Activated T-helper 17 cell treated with anti-CD3 and anti-CD28 coated beads, Interleukin-2, amount 50 U/mL, for 72 hours (primary cell): ENCODE measurements around the gene GMCL2. TPM values are rescaled to one million over a fixed set of nuclear protein-coding genes. Genes with fewer than 3 reads are reported as not detected.

Experiments
- ATAC-seq: fragments of 150-1000 bp; cut with Tn5 transposase; replicated peaks from 2 replicates; pipeline ENCODE4 v1.10.0; 2021; ENCODE audit warnings: mild to moderate bottlenecking, moderate library complexity
- H3K27ac Mint-ChIP-seq: one replicate; pipeline ENCODE4 v1.8.0; 2022; ENCODE audit warnings: mixed read lengths
- H3K27me3 Mint-ChIP-seq: one replicate; pipeline ENCODE4 v1.8.0; 2022; ENCODE audit warnings: mixed read lengths
- H3K36me3 Mint-ChIP-seq: one replicate; pipeline ENCODE4 v1.8.0; 2022; ENCODE audit warnings: low read depth, mild to moderate bottlenecking, mixed read lengths
- H3K4me1 Mint-ChIP-seq: one replicate; pipeline ENCODE4 v1.8.0; 2022; ENCODE audit warnings: mixed read lengths
- H3K4me3 Mint-ChIP-seq: one replicate; pipeline ENCODE4 v1.8.0; 2022; ENCODE audit warnings: mild to moderate bottlenecking, mixed read lengths
- H3K9me3 Mint-ChIP-seq: one replicate; pipeline ENCODE4 v1.8.0; 2022; ENCODE audit warnings: mixed read lengths
- total RNA-seq, 2 donors: library from RNA; stranded (reverse); gene quantifications; one replicate each; pipeline ENCODE4 v1.2.3, GENCODE V29; 2022

Gene GMCL2
- total RNA-seq, 2 donors from 2014 or later, result not detected

- H3K27me3 Mint-ChIP-seq, result peaks cover 9% of the 10 kb centered on the region
- no peak for ATAC-seq
- H3K36me3 Mint-ChIP-seq, result no peaks in the 10 kb centered on the region
- H3K27ac Mint-ChIP-seq, result no peak overlapping the region
- no peaks in the 10 kb centered on the region for H3K9me3 Mint-ChIP-seq
- no peaks in the 10 kb centered on the region for H3K4me1 Mint-ChIP-seq
- H3K4me3 Mint-ChIP-seq, result no peak overlapping the region
These were observed 24.7 kb downstream of the GMCL2 start for GRCh38 chr5:178162481-178162880.

DNA sequence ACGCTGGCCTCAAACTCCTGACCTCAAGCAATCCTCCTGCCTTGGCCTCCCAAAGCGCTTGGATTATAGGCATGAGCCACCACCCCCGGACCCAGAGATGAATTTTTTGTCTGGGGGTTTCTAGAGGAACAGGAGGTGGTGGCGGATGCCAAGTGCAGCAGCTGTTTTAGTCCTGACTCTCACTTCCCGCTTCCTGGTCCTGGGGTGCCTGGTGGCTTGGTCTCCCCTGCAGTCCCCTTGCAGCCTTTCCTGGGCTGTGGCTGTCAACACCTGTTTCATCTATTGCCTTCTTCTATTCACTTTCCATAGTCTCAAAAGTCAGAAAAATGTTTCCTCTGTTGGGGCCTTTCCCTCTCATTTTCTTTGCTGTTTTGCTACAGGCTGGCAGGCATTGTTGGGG is 27.0 kb downstream of the GMCL2 start:
- Mint-ChIP-seq H3K27me3 (peaks cover 9% of the 10 kb centered on the region), H3K36me3 (no peaks in the 10 kb centered on the region), H3K4me3 (no peak overlapping the region), H3K9me3 (no peaks in the 10 kb centered on the region), H3K27ac (no peak overlapping the region), H3K4me1 (no peaks in the 10 kb centered on the region)
- ATAC-seq, result no peak

GRCh38 chr5:178155065-178155464 is 32.1 kb downstream of the GMCL2 start:
- no peaks in the 10 kb centered on the region for H3K27me3 Mint-ChIP-seq
- no peak overlapping the region for H3K27ac Mint-ChIP-seq
- H3K36me3 Mint-ChIP-seq, result peaks cover 39% of the 10 kb centered on the region
- no peak for ATAC-seq
- H3K4me3 Mint-ChIP-seq, result peak overlapping the region; percentile 89
- no peaks in the 10 kb centered on the region for H3K9me3 Mint-ChIP-seq
- peaks cover 21% of the 10 kb centered on the region for H3K4me1 Mint-ChIP-seq

GRCh38 chr5:178153530-178154340 is 33.4 kb downstream of the GMCL2 start, which contains the start of gene NHP2:
NHP2 (minus strand) TSS chr5:178153885; CDS start chr5:178153817, 68 bp downstream.
- H3K9me3 Mint-ChIP-seq, result no peaks in the 10 kb centered on the region
- peaks cover 52% of the 10 kb centered on the region for H3K36me3 Mint-ChIP-seq
- H3K4me1 Mint-ChIP-seq, result peaks cover 24% of the 10 kb centered on the region
- peak within 1 kb of the TSS; percentile 89 for H3K4me3 Mint-ChIP-seq
- ATAC-seq, result peak; percentile 98
- H3K27me3 Mint-ChIP-seq, result no peaks in the 10 kb centered on the region
- H3K27ac Mint-ChIP-seq, result peak within 1 kb of the TSS; percentile 88

GRCh38 chr5:178152491-178153444 is 34.4 kb downstream of the GMCL2 start:
- ATAC-seq, result no peak
- Mint-ChIP-seq H3K4me3 (peak overlapping the region; percentile 89), H3K4me1 (peaks cover 29% of the 10 kb centered on the region), H3K36me3 (peaks cover 62% of the 10 kb centered on the region), H3K27me3 (no peaks in the 10 kb centered on the region), H3K9me3 (no peaks in the 10 kb centered on the region), H3K27ac (peak overlapping the region; percentile 68)

- no peak for ATAC-seq
- H3K4me3 Mint-ChIP-seq, result peak overlapping the region; percentile 89
- H3K27ac Mint-ChIP-seq, result peak overlapping the region; percentile 74
- H3K27me3 Mint-ChIP-seq, result no peaks in the 10 kb centered on the region
- peaks cover 78% of the 10 kb centered on the region for H3K36me3 Mint-ChIP-seq
- peaks cover 35% of the 10 kb centered on the region for H3K4me1 Mint-ChIP-seq
- no peaks in the 10 kb centered on the region for H3K9me3 Mint-ChIP-seq
These were observed 36.0 kb downstream of the GMCL2 start for GRCh38 chr5:178150977-178151734.

- H3K9me3 Mint-ChIP-seq, result no peaks in the 10 kb centered on the region
- H3K36me3 Mint-ChIP-seq, result peaks cover 93% of the 10 kb centered on the region
- H3K27me3 Mint-ChIP-seq, result no peaks in the 10 kb centered on the region
- peak overlapping the region; percentile 74 for H3K27ac Mint-ChIP-seq
- H3K4me3 Mint-ChIP-seq, result peak overlapping the region; percentile 89
- peaks cover 35% of the 10 kb centered on the region for H3K4me1 Mint-ChIP-seq
- peak; percentile 4 for ATAC-seq
These were observed 37.8 kb downstream of the GMCL2 start for GRCh38 chr5:178149199-178149932.

DNA sequence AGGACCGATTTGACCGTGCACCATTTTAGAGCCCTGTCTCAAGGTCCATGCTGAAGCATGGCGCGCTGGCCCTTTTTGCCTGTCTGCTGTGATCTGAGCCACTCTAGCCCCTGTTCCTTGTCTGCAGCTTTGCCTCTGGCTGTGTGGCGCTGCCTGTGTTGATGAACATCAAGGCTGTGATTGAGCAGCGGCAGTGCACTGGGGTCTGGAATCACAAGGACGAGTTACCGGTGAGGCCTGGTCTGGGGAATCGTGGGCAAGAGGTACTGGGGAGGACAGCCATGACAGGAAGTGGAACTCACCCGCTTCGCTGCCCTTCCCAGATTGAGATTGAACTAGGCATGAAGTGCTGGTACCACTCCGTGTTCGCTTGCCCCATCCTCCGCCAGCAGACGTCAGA is 39.8 kb downstream of the GMCL2 start:
- Mint-ChIP-seq H3K27ac (peak overlapping the region; percentile 74), H3K27me3 (no peaks in the 10 kb centered on the region), H3K36me3 (peaks cover 97% of the 10 kb centered on the region), H3K4me1 (peaks cover 32% of the 10 kb centered on the region), H3K9me3 (no peaks in the 10 kb centered on the region), H3K4me3 (no peak overlapping the region)
- ATAC-seq, result no peak

DNA sequence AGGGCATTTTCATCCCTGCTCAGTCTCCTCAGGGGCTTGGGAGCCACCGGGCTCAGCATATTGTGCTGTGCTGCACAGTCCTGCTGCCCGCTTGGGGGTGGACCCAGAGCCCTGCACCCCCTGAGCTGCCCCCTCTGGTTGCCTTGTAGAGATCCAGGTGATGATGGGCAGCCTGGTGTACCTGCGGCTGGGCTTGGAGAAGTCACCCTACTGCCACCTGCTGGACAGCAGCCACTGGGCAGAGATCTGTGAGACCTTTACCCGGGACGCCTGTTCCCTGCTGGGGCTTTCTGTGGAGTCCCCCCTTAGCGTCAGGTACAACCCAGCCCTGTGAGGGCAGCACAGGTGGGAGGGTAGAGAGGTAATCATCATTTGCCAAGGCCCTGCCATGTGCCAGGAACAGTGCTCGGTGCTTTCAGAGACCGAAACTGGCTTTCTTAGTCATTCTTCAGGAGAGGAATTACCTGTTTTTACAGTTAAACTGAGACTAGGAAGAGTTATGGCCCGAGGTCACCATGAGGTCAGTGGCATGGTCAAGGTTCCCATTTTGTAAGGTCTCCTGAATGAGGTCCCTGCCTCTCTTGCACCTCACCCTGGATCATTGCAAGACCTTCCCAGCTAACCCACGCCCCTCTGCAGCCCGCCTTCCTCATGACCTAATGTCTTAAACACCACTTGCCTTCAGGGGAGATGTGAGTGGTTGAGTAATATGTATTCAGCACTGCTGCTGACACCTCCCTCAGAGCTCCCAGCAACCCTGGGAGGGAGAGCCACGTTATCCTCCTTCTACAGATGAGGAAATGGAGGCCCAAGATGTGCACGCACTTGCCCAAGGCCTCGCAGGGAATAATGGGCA is 41.0 kb downstream of the GMCL2 start:
- no peaks in the 10 kb centered on the region for H3K27me3 Mint-ChIP-seq
- peaks cover 23% of the 10 kb centered on the region for H3K4me1 Mint-ChIP-seq
- H3K27ac Mint-ChIP-seq, result peak overlapping the region; percentile 85
- H3K4me3 Mint-ChIP-seq, result peak overlapping the region; percentile 4
- H3K36me3 Mint-ChIP-seq, result peaks cover 97% of the 10 kb centered on the region
- ATAC-seq, result peak; percentile 70
- H3K9me3 Mint-ChIP-seq, result no peaks in the 10 kb centered on the region

- Mint-ChIP-seq H3K4me3 (no peak overlapping the region), H3K9me3 (no peaks in the 10 kb centered on the region), H3K27me3 (no peaks in the 10 kb centered on the region), H3K27ac (no peak overlapping the region), H3K36me3 (peaks cover 92% of the 10 kb centered on the region), H3K4me1 (peaks cover 11% of the 10 kb centered on the region)
- no peak for ATAC-seq
These were observed 43.3 kb downstream of the GMCL2 start for GRCh38 chr5:178143901-178144300.

GRCh38 chr5:178143246-178143645 is 43.9 kb downstream of the GMCL2 start:
- Mint-ChIP-seq H3K9me3 (no peaks in the 10 kb centered on the region), H3K4me1 (peaks cover 7% of the 10 kb centered on the region), H3K27me3 (no peaks in the 10 kb centered on the region), H3K36me3 (peaks cover 92% of the 10 kb centered on the region), H3K27ac (no peak overlapping the region), H3K4me3 (no peak overlapping the region)
- no peak for ATAC-seq

DNA sequence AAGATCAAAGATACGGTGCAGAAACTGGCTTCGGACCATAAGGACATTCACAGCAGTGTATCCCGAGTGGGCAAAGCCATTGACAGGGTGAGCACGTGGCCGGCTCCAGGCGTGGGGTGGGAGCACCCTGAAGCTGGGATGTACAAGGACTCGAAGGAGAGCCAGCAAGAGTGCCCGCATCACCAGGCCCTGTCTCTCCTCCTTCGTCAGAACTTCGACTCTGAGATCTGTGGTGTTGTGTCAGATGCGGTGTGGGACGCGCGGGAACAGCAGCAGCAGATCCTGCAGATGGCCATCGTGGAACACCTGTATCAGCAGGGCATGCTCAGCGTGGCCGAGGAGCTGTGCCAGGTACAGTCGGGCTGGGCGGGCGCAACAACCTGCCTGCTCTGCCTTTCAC is 44.5 kb downstream of the GMCL2 start:
- Mint-ChIP-seq H3K27ac (no peak overlapping the region), H3K9me3 (no peaks in the 10 kb centered on the region), H3K27me3 (no peaks in the 10 kb centered on the region), H3K36me3 (peaks cover 92% of the 10 kb centered on the region), H3K4me3 (no peak overlapping the region), H3K4me1 (peaks cover 5% of the 10 kb centered on the region)
- ATAC-seq, result no peak

GRCh38 chr5:178141550-178141949 is 45.6 kb downstream of the GMCL2 start:
- Mint-ChIP-seq H3K4me3 (no peak overlapping the region), H3K4me1 (peaks cover 3% of the 10 kb centered on the region), H3K36me3 (peaks cover 91% of the 10 kb centered on the region), H3K27ac (no peak overlapping the region), H3K27me3 (no peaks in the 10 kb centered on the region), H3K9me3 (no peaks in the 10 kb centered on the region)
- no peak for ATAC-seq
